OCI-LY1 (cell line): ENCODE measurements around the gene CTSS.
"Not testable (repeated sequence)": the region's sequence is repeated elsewhere in the genome, so short reads cannot be mapped to it uniquely, and the experiment has no call there.

Experiments used
- H2AFZ ChIP-seq: fragments of 200-600 bp; sonication (generic), shearing (Covaris generic); 2 replicates; pipeline ENCODE4 v1.6.0; 2014; ENCODE audit warnings: antibody characterized with exemption, mild to moderate bottlenecking, low read length
- H3F3A ChIP-seq: fragments of 200-600 bp; sonication (generic), shearing (Covaris generic); 2 replicates; pipeline ENCODE4 v1.6.0; 2014; ENCODE audit warnings: mild to moderate bottlenecking, antibody characterized with exemption, low read length, moderate library complexity; ENCODE audit not compliant: insufficient read depth
- H3K27ac ChIP-seq: fragments of 200-600 bp; sonication (generic); 2 replicates; pipeline ENCODE4 v1.5.1; 2014; ENCODE audit warnings: low read length, mixed run types, mild to moderate bottlenecking, low read depth; ENCODE audit not compliant: poor library complexity, severe bottlenecking
- H3K27me3 ChIP-seq: fragments of 200-600 bp; sonication (generic); 2 replicates; pipeline ENCODE4 v1.6.0; 2014; ENCODE audit warnings: antibody characterized with exemption, mild to moderate bottlenecking, low read length, moderate library complexity; ENCODE audit not compliant: insufficient read depth
- H3K36me3 ChIP-seq: fragments of 200-600 bp; sonication (generic); 2 replicates; pipeline ENCODE4 v1.6.1; 2014; ENCODE audit warnings: mild to moderate bottlenecking, antibody characterized with exemption, low read length, moderate library complexity, mixed read lengths; ENCODE audit not compliant: insufficient read depth
- H3K4me1 ChIP-seq: fragments of 200-600 bp; sonication (generic); 2 replicates; pipeline ENCODE4 v1.5.1; 2014; ENCODE audit warnings: mild to moderate bottlenecking, low read length, moderate library complexity; ENCODE audit not compliant: insufficient read depth, severe bottlenecking
- H3K4me2 ChIP-seq: fragments of 200-600 bp; sonication (generic), shearing (Covaris generic); 2 replicates; pipeline ENCODE4 v1.6.1; 2014; ENCODE audit warnings: low read length
- H3K4me3 ChIP-seq: fragments of 200-600 bp; sonication (generic); 2 replicates; pipeline ENCODE4 v1.5.1; 2014; ENCODE audit warnings: low read length, low read depth, mild to moderate bottlenecking, mixed read lengths; ENCODE audit not compliant: poor library complexity, severe bottlenecking
- H3K79me2 ChIP-seq: fragments of 200-600 bp; shearing (Covaris generic); 2 replicates; pipeline ENCODE4 v1.6.1; 2016; ENCODE audit warnings: mixed run types, low read length, mixed read lengths; ENCODE audit not compliant: insufficient read depth
- H3K9ac ChIP-seq: fragments of 200-600 bp; sonication (generic), shearing (Covaris generic); 2 replicates; pipeline ENCODE4 v1.6.1; 2014; ENCODE audit warnings: mild to moderate bottlenecking, low read length, mixed read lengths
- H3K9me2 ChIP-seq: fragments of 200-600 bp; sonication (generic), shearing (Covaris generic); 2 replicates; pipeline ENCODE4 v1.6.1; 2014; ENCODE audit warnings: low read depth, mild to moderate bottlenecking, low read length, mixed read lengths
- H3K9me3 ChIP-seq: fragments of 200-600 bp; shearing (Covaris generic); 2 replicates; pipeline ENCODE4 v1.6.1; 2014; ENCODE audit warnings: low read length, mixed read lengths
- H4K20me1 ChIP-seq: fragments of 200-600 bp; sonication (generic), shearing (Covaris generic); 2 replicates; pipeline ENCODE4 v1.6.0; 2016; ENCODE audit warnings: mild to moderate bottlenecking, low read length; ENCODE audit not compliant: insufficient read depth
- CTCF ChIP-seq: fragments of 200-600 bp; sonication (generic), shearing (Covaris generic); IDR thresholded peaks from 2 replicates; pipeline ENCODE4 v1.5.1; 2017; ENCODE audit warnings: mild to moderate bottlenecking, antibody characterized with exemption, low read length, moderate library complexity, mixed read lengths
- EZH2 ChIP-seq: fragments of 200-600 bp; sonication (generic), shearing (Covaris generic); IDR thresholded peaks from 2 replicates; pipeline ENCODE4 v1.8.0; 2017; ENCODE audit warnings: borderline replicate concordance, mixed run types, mild to moderate bottlenecking, antibody characterized with exemption, low read length, moderate library complexity, mixed read lengths

CTSS gene

DNA sequence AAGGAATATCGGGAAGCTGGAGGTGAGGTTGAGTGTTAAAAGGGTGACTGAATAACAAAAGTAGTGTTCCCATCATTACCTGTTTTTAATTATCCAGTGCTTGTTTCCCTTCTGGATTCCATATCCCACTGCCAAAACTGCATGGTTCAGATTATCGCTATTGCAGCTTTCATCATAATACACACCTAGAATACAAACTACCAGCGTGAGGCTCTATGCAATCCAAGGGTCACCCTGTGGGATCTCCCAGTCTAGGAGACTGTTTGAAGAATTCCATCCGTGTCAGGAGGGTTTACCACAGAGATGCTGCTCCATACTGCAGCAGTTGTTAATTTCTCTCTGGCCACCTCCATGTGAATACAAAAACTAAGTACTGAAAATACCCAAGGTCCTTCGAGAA, 33.5 kb upstream of the CTSS start:
- no peaks in the 10 kb centered on the region; the same call in 1 of the 2 replicates for H3K36me3 ChIP-seq
- no peak for TF ChIP-seq CTCF
- TF ChIP-seq EZH2 = no peak
- H3K4me3 ChIP-seq = no peak overlapping the region
- no peaks in the 10 kb centered on the region for H3K9me2 ChIP-seq
- H3K27me3 ChIP-seq = no peaks in the 10 kb centered on the region
- H3F3A ChIP-seq = no peaks in the 10 kb centered on the region
- no peaks in the 10 kb centered on the region for H4K20me1 ChIP-seq
- no peak overlapping the region for H3K27ac ChIP-seq
- no peak overlapping the region for H2AFZ ChIP-seq
- no peaks in the 10 kb centered on the region for H3K4me1 ChIP-seq
- H3K9me3 ChIP-seq = no peaks in the 10 kb centered on the region
- H3K79me2 ChIP-seq = no peaks in the 10 kb centered on the region
- no peak overlapping the region for H3K4me2 ChIP-seq
- H3K9ac ChIP-seq = no peak overlapping the region

GRCh38 chr1:150798525-150798924, 32.9 kb upstream of the CTSS start:
- H3K27me3 ChIP-seq = no peaks in the 10 kb centered on the region
- TF ChIP-seq EZH2 = no peak
- no peak for TF ChIP-seq CTCF
- no peak overlapping the region for H3K4me2 ChIP-seq

DNA sequence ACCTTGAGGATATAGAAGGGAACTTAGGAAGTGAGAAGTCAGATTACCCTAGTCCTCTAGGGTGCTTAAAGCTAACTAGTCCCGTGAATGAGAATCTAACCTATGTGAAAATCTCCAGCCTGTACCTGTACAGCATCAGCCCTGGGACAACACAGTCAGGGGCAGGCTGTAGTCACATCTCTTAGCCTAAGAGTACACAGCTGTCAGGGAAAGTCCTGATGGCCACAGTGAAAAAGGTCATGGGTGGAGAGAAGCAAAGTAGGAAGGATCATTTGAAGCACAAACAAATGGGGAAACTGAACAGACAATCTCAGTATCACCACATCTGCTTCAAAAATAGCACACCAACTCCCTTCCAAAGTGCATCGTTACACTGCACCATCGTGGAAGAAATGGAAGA, 30.8 kb upstream of the CTSS start:
- Histone ChIP-seq H3K4me2 (no peak overlapping the region), H2AFZ (no peak overlapping the region), H3K4me3 (no peak overlapping the region), H3K36me3 (no peaks in the 10 kb centered on the region; the same call in 1 of the 2 replicates), H3K27ac (no peak overlapping the region), H4K20me1 (no peaks in the 10 kb centered on the region), H3F3A (no peaks in the 10 kb centered on the region), H3K9me3 (no peaks in the 10 kb centered on the region), H3K79me2 (no peaks in the 10 kb centered on the region), H3K9ac (no peak overlapping the region), H3K9me2 (no peaks in the 10 kb centered on the region), H3K27me3 (no peaks in the 10 kb centered on the region), H3K4me1 (no peaks in the 10 kb centered on the region)
- TF ChIP-seq CTCF (no peak), EZH2 (no peak)

More at GRCh38 chr1:150798525-150798924, 32.9 kb upstream of the CTSS start:
- no peaks in the 10 kb centered on the region for H3K9me2 ChIP-seq
- H3K79me2 ChIP-seq = no peaks in the 10 kb centered on the region
- H3K9ac ChIP-seq = no peak overlapping the region
- H3K9me3 ChIP-seq = no peaks in the 10 kb centered on the region
- H3F3A ChIP-seq = no peaks in the 10 kb centered on the region
- no peak overlapping the region for H2AFZ ChIP-seq
- H3K27ac ChIP-seq = no peak overlapping the region
- no peaks in the 10 kb centered on the region; the same call in 1 of the 2 replicates for H3K36me3 ChIP-seq
- no peaks in the 10 kb centered on the region for H4K20me1 ChIP-seq
- no peaks in the 10 kb centered on the region for H3K4me1 ChIP-seq
- no peak overlapping the region for H3K4me3 ChIP-seq

DNA sequence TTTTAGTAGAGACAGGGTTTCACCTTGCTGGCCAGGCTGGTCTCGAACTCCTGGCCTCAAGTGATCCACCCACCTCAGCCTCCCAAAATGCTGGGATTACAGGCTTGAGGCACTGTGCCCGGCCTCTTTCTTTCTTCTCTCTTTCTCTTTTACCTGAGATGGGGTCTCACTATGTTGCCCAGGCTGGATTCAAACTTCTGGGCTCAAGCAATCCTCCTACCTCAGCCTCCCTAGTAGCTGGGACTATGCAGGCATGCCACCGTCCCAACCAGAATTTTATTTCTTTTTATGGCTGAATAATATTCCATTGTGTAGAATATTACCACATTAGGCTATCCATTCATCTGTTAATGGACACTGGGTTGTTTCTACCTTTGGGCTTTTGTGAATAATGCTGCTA, 28.2 kb upstream of the CTSS start:
- not testable (repeated sequence) for H3K36me3 ChIP-seq, H3K79me2 ChIP-seq, H3F3A ChIP-seq, H3K9me3 ChIP-seq, H3K4me2 ChIP-seq, H4K20me1 ChIP-seq, H3K9ac ChIP-seq, H3K4me1 ChIP-seq, H3K9me2 ChIP-seq, H3K27ac ChIP-seq, H2AFZ ChIP-seq, H3K4me3 ChIP-seq, H3K27me3 ChIP-seq
